MM.1S (cell line): Measurements from ENCODE around the gene CD19.

Source experiments
- DNase-seq: peaks from one replicate; pipeline ENCODE4 v3.0.0-alpha.2; 2015
- H2AFZ ChIP-seq: fragments of 300-600 bp; sonication (generic); 2 replicates; pipeline ENCODE4 v1.6.0; 2016; ENCODE audit warnings: antibody characterized with exemption, low read length
- H3F3A ChIP-seq: fragments of 300-600 bp; sonication (generic); 2 replicates; pipeline ENCODE4 v1.6.1; 2016; ENCODE audit warnings: mild to moderate bottlenecking, antibody characterized with exemption, low read length, moderate library complexity, mixed read lengths; ENCODE audit not compliant: insufficient read depth
- H3K27ac ChIP-seq: fragments of 300-600 bp; sonication (generic); 2 replicates; pipeline ENCODE4 v1.5.1; 2016; ENCODE audit warnings: mild to moderate bottlenecking, low read length
- H3K27me3 ChIP-seq: fragments of 300-600 bp; sonication (generic); replicated peaks from 2 replicates; pipeline ENCODE4 v1.6.0; 2016; ENCODE audit warnings: low read length; ENCODE audit not compliant: insufficient read depth
- H3K36me3 ChIP-seq: fragments of 300-600 bp; sonication (generic); replicated peaks from 2 replicates; pipeline ENCODE4 v1.6.1; 2016; ENCODE audit warnings: mild to moderate bottlenecking, low read length, mixed read lengths; ENCODE audit not compliant: insufficient read depth
- H3K4me1 ChIP-seq: fragments of 300-600 bp; sonication (generic); 2 replicates; pipeline ENCODE4 v1.6.1; 2016; ENCODE audit warnings: low read length, mixed read lengths
- H3K4me2 ChIP-seq: fragments of 300-600 bp; sonication (generic); 2 replicates; pipeline ENCODE4 v1.6.0; 2016; ENCODE audit warnings: low read depth, low read length
- H3K4me3 ChIP-seq: fragments of 300-600 bp; sonication (generic); 2 replicates; pipeline ENCODE4 v1.5.1; 2016; ENCODE audit warnings: low read length, mixed read lengths
- H3K79me2 ChIP-seq: fragments of 300-600 bp; sonication (generic); 2 replicates; pipeline ENCODE4 v1.6.1; 2016; ENCODE audit warnings: mixed run types, low read length, mixed read lengths
- H3K9ac ChIP-seq: fragments of 300-600 bp; sonication (generic); 2 replicates; pipeline ENCODE4 v1.6.1; 2016; ENCODE audit warnings: low read length, mixed read lengths
- H3K9me2 ChIP-seq: fragments of 300-600 bp; sonication (generic); replicated peaks from 2 replicates; pipeline ENCODE4 v1.6.1; 2016; ENCODE audit warnings: mild to moderate bottlenecking, low read length, mixed read lengths; ENCODE audit not compliant: insufficient read depth
- H3K9me3 ChIP-seq: fragments of 300-600 bp; sonication (generic); replicated peaks from 2 replicates; pipeline ENCODE4 v1.6.1; 2016; ENCODE audit warnings: mild to moderate bottlenecking, low read length, mixed read lengths; ENCODE audit not compliant: insufficient read depth
- H4K20me1 ChIP-seq: fragments of 300-600 bp; sonication (generic); 2 replicates; pipeline ENCODE4 v1.6.1; 2016; ENCODE audit warnings: mild to moderate bottlenecking, low read length, moderate library complexity, mixed read lengths; ENCODE audit not compliant: insufficient read depth
- EZH2 ChIP-seq: fragments of 300-600 bp; sonication (generic); optimal IDR thresholded peaks from 2 replicates; pipeline ENCODE3; 2017; ENCODE audit warnings: low read depth, mild to moderate bottlenecking, antibody characterized with exemption, low read length, mixed read lengths
- EZH2phosphoT487 ChIP-seq: fragments of 300-600 bp; sonication (generic); IDR thresholded peaks from 2 replicates; pipeline ENCODE4 v1.6.1; 2018; ENCODE audit warnings: antibody characterized with exemption, low read length
- TF ChIP-seq, protein P1 (sequence below): fragments of 300-600 bp; sonication (generic); IDR thresholded peaks from 2 replicates; pipeline ENCODE4 v1.5.1; 2016; ENCODE audit warnings: antibody characterized with exemption, low read length, mixed read lengths

Gene CD19

DNA sequence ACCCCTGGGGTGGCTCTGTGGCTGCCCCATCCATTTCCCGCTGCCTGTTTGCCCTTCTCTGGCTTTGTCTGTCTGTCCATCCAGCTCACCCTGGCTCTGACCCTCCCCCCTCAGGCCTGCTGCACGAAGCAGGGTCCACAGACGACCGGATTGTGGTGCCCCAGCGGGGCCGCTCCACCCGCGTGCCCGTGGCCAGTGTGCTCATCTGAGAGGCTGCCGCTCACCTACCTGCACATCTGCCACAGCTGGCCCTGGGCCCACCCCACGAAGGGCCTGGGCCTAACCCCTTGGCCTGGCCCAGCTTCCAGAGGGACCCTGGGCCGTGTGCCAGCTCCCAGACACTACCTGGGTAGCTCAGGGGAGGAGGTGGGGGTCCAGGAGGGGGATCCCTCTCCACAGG lies 52.3 kb downstream of the CD19 start:
- TF ChIP-seq, protein P1, sequence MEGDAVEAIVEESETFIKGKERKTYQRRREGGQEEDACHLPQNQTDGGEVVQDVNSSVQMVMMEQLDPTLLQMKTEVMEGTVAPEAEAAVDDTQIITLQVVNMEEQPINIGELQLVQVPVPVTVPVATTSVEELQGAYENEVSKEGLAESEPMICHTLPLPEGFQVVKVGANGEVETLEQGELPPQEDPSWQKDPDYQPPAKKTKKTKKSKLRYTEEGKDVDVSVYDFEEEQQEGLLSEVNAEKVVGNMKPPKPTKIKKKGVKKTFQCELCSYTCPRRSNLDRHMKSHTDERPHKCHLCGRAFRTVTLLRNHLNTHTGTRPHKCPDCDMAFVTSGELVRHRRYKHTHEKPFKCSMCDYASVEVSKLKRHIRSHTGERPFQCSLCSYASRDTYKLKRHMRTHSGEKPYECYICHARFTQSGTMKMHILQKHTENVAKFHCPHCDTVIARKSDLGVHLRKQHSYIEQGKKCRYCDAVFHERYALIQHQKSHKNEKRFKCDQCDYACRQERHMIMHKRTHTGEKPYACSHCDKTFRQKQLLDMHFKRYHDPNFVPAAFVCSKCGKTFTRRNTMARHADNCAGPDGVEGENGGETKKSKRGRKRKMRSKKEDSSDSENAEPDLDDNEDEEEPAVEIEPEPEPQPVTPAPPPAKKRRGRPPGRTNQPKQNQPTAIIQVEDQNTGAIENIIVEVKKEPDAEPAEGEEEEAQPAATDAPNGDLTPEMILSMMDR, result no peak
- TF ChIP-seq EZH2 (no peak), EZH2phosphoT487 (no peak)
- no peak overlapping the region for H3K4me3 ChIP-seq
- no peaks in the 10 kb centered on the region for H3K36me3 ChIP-seq
- no peaks in the 10 kb centered on the region for H3K9me3 ChIP-seq
- peaks cover 9% of the 10 kb centered on the region; the same call in 1 of the 2 replicates for H3K79me2 ChIP-seq
- H3K27ac ChIP-seq, result no peak overlapping the region
- H3K4me1 ChIP-seq, result peaks cover 13% of the 10 kb centered on the region
- H3K4me2 ChIP-seq, result peak overlapping the region; percentile 94; the same call in 1 of the 2 replicates
- no peaks in the 10 kb centered on the region for H3K27me3 ChIP-seq
- no peak overlapping the region for H2AFZ ChIP-seq
- H4K20me1 ChIP-seq, result no peaks in the 10 kb centered on the region
- no peaks in the 10 kb centered on the region for H3F3A ChIP-seq
- no peak for DNase-seq
- H3K9ac ChIP-seq, result 0 out of 2 replicates have a peak overlapping the region, but pooled peaks have one; percentile 43
- H3K9me2 ChIP-seq, result no peaks in the 10 kb centered on the region

GRCh38 chr16:28984619-28985135 lies 52.9 kb downstream of the CD19 start, which contains the start of gene LAT:
LAT (plus strand) TSS chr16:28985052; CDS start chr16:28985418, 366 bp downstream.
- Histone ChIP-seq H3K27ac (peak within 1 kb of the TSS; percentile 32; the same call in 1 of the 2 replicates), H4K20me1 (no peaks in the 10 kb centered on the region), H3K4me1 (peaks cover 13% of the 10 kb centered on the region), H3K9me3 (no peaks in the 10 kb centered on the region), H3F3A (no peaks in the 10 kb centered on the region), H2AFZ (peak within 1 kb of the TSS; percentile 90), H3K9ac (peak within 1 kb of the TSS; percentile 73), H3K36me3 (no peaks in the 10 kb centered on the region), H3K27me3 (no peaks in the 10 kb centered on the region), H3K9me2 (no peaks in the 10 kb centered on the region), H3K4me2 (peak within 1 kb of the TSS; percentile 94), H3K4me3 (peak within 1 kb of the TSS; percentile 70), H3K79me2 (peaks cover 9% of the 10 kb centered on the region; the same call in 1 of the 2 replicates)
- DNase-seq, result peak; percentile 69
- no peak for TF ChIP-seq EZH2
- no peak for TF ChIP-seq EZH2phosphoT487
- TF ChIP-seq, protein P1, result no peak

GRCh38 chr16:28985211-28986041 lies 53.7 kb downstream of the CD19 start:
- H3K27me3 ChIP-seq, result no peaks in the 10 kb centered on the region
- DNase-seq, result no peak
- peaks cover 13% of the 10 kb centered on the region for H3K4me1 ChIP-seq
- H3K9ac ChIP-seq, result peak overlapping the region; percentile 73
- H3K9me3 ChIP-seq, result no peaks in the 10 kb centered on the region
- no peaks in the 10 kb centered on the region for H3K36me3 ChIP-seq
- H4K20me1 ChIP-seq, result no peaks in the 10 kb centered on the region
- H3K4me3 ChIP-seq, result peak overlapping the region; percentile 70
- H3K9me2 ChIP-seq, result no peaks in the 10 kb centered on the region
- no peak overlapping the region for H3K27ac ChIP-seq
- H3K79me2 ChIP-seq, result peaks cover 9% of the 10 kb centered on the region; the same call in 1 of the 2 replicates
- peak overlapping the region; percentile 90 for H2AFZ ChIP-seq
- H3K4me2 ChIP-seq, result peak overlapping the region; percentile 77
- no peaks in the 10 kb centered on the region for H3F3A ChIP-seq
- TF ChIP-seq, protein P1, result no peak
- TF ChIP-seq EZH2phosphoT487 (no peak), EZH2 (no peak)
